ES-I3 (cell line): ENCODE results near the gene COX20.
"Not testable (repeated sequence)": the region's sequence is repeated elsewhere in the genome, so short reads cannot be mapped to it uniquely, and the experiment has no call there.

ENCODE experiments used
- H3K36me3 ChIP-seq: 2 replicates; pipeline ENCODE4 v1.6.1; 2013; ENCODE audit warnings: mild to moderate bottlenecking, low read length, control low read depth, moderate library complexity; ENCODE audit not compliant: insufficient read depth
- H3K4me1 ChIP-seq: 2 replicates; pipeline ENCODE4 v1.6.1; 2013; ENCODE audit warnings: mild to moderate bottlenecking, control low read depth, low read length; ENCODE audit not compliant: insufficient read depth
- H3K9ac ChIP-seq: 2 replicates; pipeline ENCODE4 v1.6.1; 2013; ENCODE audit warnings: low read depth, mild to moderate bottlenecking, low read length, moderate library complexity
- H3K9me3 ChIP-seq: 2 replicates; pipeline ENCODE4 v1.6.1; 2013; ENCODE audit warnings: mild to moderate bottlenecking, low read length, moderate library complexity; ENCODE audit not compliant: control insufficient read depth, insufficient read depth

The COX20 gene

DNA sequence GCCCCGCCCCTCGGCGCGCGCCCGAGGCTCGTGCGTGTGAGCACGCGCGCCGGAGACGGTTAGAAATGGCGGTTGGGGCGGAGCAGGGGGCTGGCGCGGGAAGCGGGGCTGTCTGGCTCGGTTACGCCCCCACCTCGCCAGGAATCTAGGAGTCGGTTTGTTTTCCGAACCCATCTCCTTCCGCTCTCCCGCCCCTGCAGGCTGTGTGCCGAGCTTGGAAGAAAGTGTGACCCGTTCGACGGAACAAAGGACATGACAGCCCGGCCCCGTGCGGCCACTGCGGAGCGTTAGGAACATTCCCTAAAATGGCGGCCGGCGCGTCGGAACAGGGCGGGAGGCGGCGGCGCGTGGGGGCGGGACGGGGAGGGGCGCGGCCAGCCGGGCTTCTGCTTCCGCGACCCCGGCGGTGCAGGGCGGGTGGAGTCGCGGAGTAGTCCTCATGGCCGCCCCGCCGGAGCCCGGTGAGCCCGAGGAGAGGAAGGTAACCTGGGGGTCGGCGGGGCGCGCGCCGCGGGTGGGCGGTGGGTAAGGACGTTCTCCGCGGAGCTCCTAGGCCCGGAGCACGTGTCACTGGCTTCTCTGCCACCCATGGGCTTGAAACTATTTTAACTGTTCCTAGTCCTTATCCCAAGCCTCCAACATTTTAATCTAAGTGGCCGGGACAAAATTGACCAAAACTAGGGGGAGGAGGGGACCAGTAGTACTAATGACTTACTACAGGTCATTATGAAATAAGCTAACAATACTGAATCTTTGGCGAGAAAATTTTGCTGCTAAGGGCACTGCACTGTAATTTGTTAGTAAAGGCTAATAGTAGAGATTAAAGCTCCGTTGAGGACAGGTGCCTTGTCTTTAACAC lies at the start of gene COX20:
TSS of gene COX20 (plus strand) at position 383 of the 859 bp plus-strand sequence. CDS start at position 440, 57 bp downstream.
- peak within 1 kb of the TSS; percentile 95 for H3K9ac ChIP-seq
- H3K4me1 ChIP-seq, result peaks cover 5% of the 10 kb centered on the region; the same call in 1 of the 2 replicates
- peaks cover 3% of the 10 kb centered on the region; the same call in 1 of the 2 replicates for H3K36me3 ChIP-seq
- no peaks in the 10 kb centered on the region for H3K9me3 ChIP-seq

GRCh38 chr1:244788493-244789275 lies 46.8 kb upstream of the COX20 start:
- Histone ChIP-seq H3K36me3 (no peaks in the 10 kb centered on the region), H3K9ac (no peak overlapping the region), H3K9me3 (no peaks in the 10 kb centered on the region), H3K4me1 (peaks cover 13% of the 10 kb centered on the region; the same call in 1 of the 2 replicates)

GRCh38 chr1:244789276-244789580 lies 46.2 kb upstream of the COX20 start:
- Histone ChIP-seq H3K4me1 (peaks cover 13% of the 10 kb centered on the region; the same call in 1 of the 2 replicates), H3K9ac (no peak overlapping the region), H3K36me3 (no peaks in the 10 kb centered on the region), H3K9me3 (no peaks in the 10 kb centered on the region)

DNA sequence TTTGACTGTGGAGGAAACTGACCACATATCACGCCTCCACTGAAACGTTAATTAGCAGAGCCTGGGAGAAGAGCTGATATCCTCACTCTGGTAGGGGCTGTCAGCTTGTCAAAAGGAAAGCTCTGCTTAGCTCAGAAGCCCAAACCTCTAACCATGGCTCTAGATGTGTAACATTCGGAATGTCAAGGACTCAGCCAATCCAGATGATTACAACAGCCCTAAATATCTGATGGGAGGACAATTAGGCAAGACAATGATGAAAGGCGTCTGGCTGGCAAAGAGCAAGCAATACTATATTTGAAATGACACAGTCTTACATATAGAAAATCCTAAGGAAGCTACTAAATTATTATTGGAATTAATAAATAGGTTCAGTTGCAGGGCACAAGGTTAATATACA lies 45.7 kb upstream of the COX20 start:
- Histone ChIP-seq H3K9me3 (no peaks in the 10 kb centered on the region), H3K4me1 (peaks cover 13% of the 10 kb centered on the region; the same call in 1 of the 2 replicates), H3K36me3 (no peaks in the 10 kb centered on the region), H3K9ac (no peak overlapping the region)

DNA sequence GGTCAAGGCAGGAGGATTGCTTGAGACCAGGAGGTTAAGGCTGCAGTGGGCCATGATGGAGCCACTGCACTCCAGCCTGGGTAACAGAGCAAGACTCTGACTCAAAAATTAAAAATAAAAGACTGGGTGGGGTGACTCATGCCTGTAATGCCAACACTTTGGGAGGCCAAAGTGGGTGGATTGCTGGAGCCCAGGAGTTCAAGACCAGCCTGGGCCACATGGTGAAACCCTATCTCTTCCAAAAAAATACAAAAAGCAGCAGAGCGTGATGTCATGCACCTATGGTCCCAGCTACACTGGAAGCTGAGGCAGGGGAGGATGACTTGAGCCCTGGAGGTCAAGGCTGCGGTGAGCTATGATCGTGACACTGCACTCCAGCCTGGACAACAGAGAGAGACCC lies 44.4 kb upstream of the COX20 start:
- Histone ChIP-seq H3K4me1 (peaks cover 13% of the 10 kb centered on the region; the same call in 1 of the 2 replicates), H3K36me3 (no peaks in the 10 kb centered on the region), H3K9me3 (no peaks in the 10 kb centered on the region), H3K9ac (no peak overlapping the region)

GRCh38 chr1:244792188-244792850 lies 43.1 kb upstream of the COX20 start:
- Histone ChIP-seq H3K4me1 (peaks cover 13% of the 10 kb centered on the region; the same call in 1 of the 2 replicates), H3K36me3 (no peaks in the 10 kb centered on the region), H3K9ac (no peak overlapping the region), H3K9me3 (no peaks in the 10 kb centered on the region)

- no peak overlapping the region for H3K9ac ChIP-seq
- no peaks in the 10 kb centered on the region for H3K9me3 ChIP-seq
- H3K36me3 ChIP-seq, result no peaks in the 10 kb centered on the region
- H3K4me1 ChIP-seq, result peaks cover 7% of the 10 kb centered on the region; the same call in 1 of the 2 replicates
These were observed 41.4 kb upstream of the COX20 start for GRCh38 chr1:244794071-244794470.

DNA sequence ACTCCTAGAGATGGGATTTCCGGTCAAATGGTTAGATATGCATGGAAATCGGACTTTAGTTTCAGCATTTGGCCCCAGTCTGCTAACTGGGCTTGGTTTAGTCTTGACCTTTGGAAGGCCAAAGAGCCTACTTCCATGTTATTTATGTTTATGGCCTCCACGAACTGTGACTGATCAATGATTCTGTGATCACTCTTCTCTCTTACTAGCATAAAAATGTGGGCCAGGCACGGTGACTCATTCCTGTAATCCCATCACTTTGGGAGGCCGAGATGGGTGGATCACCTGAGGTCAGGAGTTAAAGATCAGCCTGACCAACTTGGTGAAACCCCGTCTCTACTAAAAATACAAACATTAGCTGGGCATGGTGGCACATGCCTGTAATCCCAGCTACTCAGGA lies 40.9 kb upstream of the COX20 start:
- not testable (repeated sequence) for H3K9ac ChIP-seq, H3K4me1 ChIP-seq, H3K9me3 ChIP-seq, H3K36me3 ChIP-seq

- no peaks in the 10 kb centered on the region for H3K4me1 ChIP-seq
- no peaks in the 10 kb centered on the region for H3K36me3 ChIP-seq
- H3K9me3 ChIP-seq, result no peaks in the 10 kb centered on the region
These were observed 38.6 kb upstream of the COX20 start for GRCh38 chr1:244796719-244797406.

GRCh38 chr1:244800821-244801220 lies 34.6 kb upstream of the COX20 start:
- Histone ChIP-seq H3K4me1 (no peaks in the 10 kb centered on the region), H3K9me3 (no peaks in the 10 kb centered on the region)

More at GRCh38 chr1:244796719-244797406, 38.6 kb upstream of the COX20 start:
- no peak overlapping the region for H3K9ac ChIP-seq

GRCh38 chr1:244801246-244801645 lies 34.2 kb upstream of the COX20 start:
- no peaks in the 10 kb centered on the region for H3K4me1 ChIP-seq
- H3K36me3 ChIP-seq, result no peaks in the 10 kb centered on the region
- H3K9me3 ChIP-seq, result no peaks in the 10 kb centered on the region
- no peak overlapping the region for H3K9ac ChIP-seq

More at GRCh38 chr1:244800821-244801220, 34.6 kb upstream of the COX20 start:
- Histone ChIP-seq H3K36me3 (no peaks in the 10 kb centered on the region), H3K9ac (no peak overlapping the region)

DNA sequence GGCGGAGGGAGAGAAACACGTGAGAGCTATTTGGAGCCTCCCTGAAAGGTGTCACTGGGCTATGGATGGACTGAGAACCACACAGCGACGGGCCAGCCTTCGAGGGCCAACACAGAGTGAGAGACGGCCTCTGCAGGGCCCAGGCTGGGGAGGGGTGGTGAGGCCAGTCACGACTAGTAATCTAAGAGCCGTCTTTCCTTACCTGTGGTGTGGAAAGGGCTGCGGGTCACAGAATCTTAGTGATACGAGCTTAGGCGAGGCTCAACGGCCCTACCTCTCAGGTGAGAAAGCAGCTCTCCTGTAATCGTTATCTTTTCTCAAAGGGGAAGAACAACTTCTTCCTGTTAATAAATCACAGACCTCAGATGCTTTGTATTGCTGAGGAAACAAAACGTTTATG lies 33.4 kb upstream of the COX20 start:
- H3K4me1 ChIP-seq, result no peaks in the 10 kb centered on the region
- H3K9ac ChIP-seq, result no peak overlapping the region
- no peaks in the 10 kb centered on the region for H3K9me3 ChIP-seq
- no peaks in the 10 kb centered on the region for H3K36me3 ChIP-seq

- no peaks in the 10 kb centered on the region for H3K36me3 ChIP-seq
- H3K4me1 ChIP-seq, result no peaks in the 10 kb centered on the region
- H3K9ac ChIP-seq, result no peak overlapping the region
- no peaks in the 10 kb centered on the region for H3K9me3 ChIP-seq
These were observed 32.8 kb upstream of the COX20 start for GRCh38 chr1:244802556-244803239.
